Prostate gland (tissue), 2 donors: ENCODE results near the gene CNTNAP1. TPM values are rescaled to one million over a fixed set of nuclear protein-coding genes. Genes with fewer than 3 reads are reported as not detected.
"Not testable (repeated sequence)": the region's sequence is repeated elsewhere in the genome, so short reads cannot be mapped to it uniquely, and the experiment has no call there.

ENCODE experiments used
- DNase-seq: peaks from one replicate; pipeline ENCODE4 v3.0.0-alpha.2; 2019; ENCODE audit warnings: low spot score
- H3K27ac ChIP-seq, 2 donors: fragments of 200-600 bp; sonication (generic); 2 replicates each; pipeline ENCODE4 v1.5.1; 2017 to 2019
- H3K27me3 ChIP-seq: fragments of 200-600 bp; sonication (generic); replicated peaks from 2 replicates; pipeline ENCODE4 v1.5.1; 2019; ENCODE audit not compliant: insufficient read depth
- H3K36me3 ChIP-seq, 2 donors: fragments of 200-600 bp; sonication (generic); 1 replicate in 1 of 2; 2 replicates in 1 of 2; pipeline versions ENCODE4 v1.5.1 to v1.8.1; 2017 to 2019
- H3K4me1 ChIP-seq: fragments of 200-600 bp; sonication (generic); replicated peaks from 2 replicates; pipeline ENCODE4 v1.5.1; 2019
- H3K4me3 ChIP-seq, 2 donors: fragments of 200-600 bp; sonication (generic); 2 replicates each; pipeline ENCODE4 v1.5.1; 2017 to 2019
- H3K9me3 ChIP-seq: fragments of 200-600 bp; sonication (generic); 2 replicates; pipeline ENCODE4 v1.5.1; 2017
- CTCF ChIP-seq, 4 experiments: fragments of 200-600 bp in 2 of 4; fragments of 450-650 bp in 2 of 4; sonication (generic) in 2 of 4; IDR thresholded peaks; 1 replicate in 3 of 4; 2 replicates in 1 of 4; pipeline ENCODE4 v1.5.1; 2016 to 2019; ENCODE audit warnings: antibody characterized with exemption in 4 of 4, mild to moderate bottlenecking in 2 of 4, moderate library complexity in 2 of 4
- POLR2A ChIP-seq: fragments of 450-650 bp; IDR thresholded peaks from one replicate; pipeline ENCODE4 v1.6.1; 2016; ENCODE audit warnings: antibody characterized with exemption, mild to moderate bottlenecking
- POLR2AphosphoS5 ChIP-seq: sonication (generic); formaldehyde crosslinking; IDR thresholded peaks from one replicate; pipeline ENCODE4 v1.6.1; 2017; ENCODE audit warnings: antibody characterized with exemption
- WGBS: methylation state at CpG from one replicate; pipeline ENCODE4 v1.1.5; 2018; 5-methylcytosine and 5-hydroxymethylcytosine counted together
- intact Hi-C: fragments of 100-400 bp; cut with DNase I; formaldehyde crosslinking; loops from one replicate; pipeline ENCODE4 v1.14.2; 2022
- total RNA-seq, 2 donors: library from RNA; depleted of rRNA; stranded (reverse); fragments of >200 nt; gene quantifications; one replicate each; pipeline ENCODE4 v1.1.0, GENCODE V29; 2016

The CNTNAP1 gene
- total RNA-seq, 2 donors from 2014 or later: 1.9 to 9.9 TPM

- DNase-seq: no peak
- intact Hi-C loops: loop anchor here (5.0 kb wide), 1 partner anchor 51 kb away; the partner anchor contains the start of genes RETREG3 and TUBG1
- no peaks in the 10 kb centered on the region for H3K36me3 ChIP-seq
Observed at GRCh38 chr17:42657824-42658588, 24.3 kb upstream of the CNTNAP1 start.

GRCh38 chr17:42659079-42659931 is 23.0 kb upstream of the CNTNAP1 start, which contains the start of gene TUBG2:
TUBG2 (plus strand) TSS chr17:42659284; CDS start chr17:42659504, 220 bp downstream.
- Histone ChIP-seq H3K4me3 (peak within 1 kb of the TSS; percentile 52 to 54), H3K4me1 (no peaks in the 10 kb centered on the region), H3K9me3 (no peaks in the 10 kb centered on the region), H3K27me3 (no peaks in the 10 kb centered on the region), H3K36me3 (no peaks in the 10 kb centered on the region), H3K27ac (peak within 1 kb of the TSS; percentile 79 to 82)
- DNase-seq: peak; percentile 81
- under 1% methylated on average over 51 of the region's 59 CpGs for WGBS
- peak; percentile 95 for TF ChIP-seq POLR2AphosphoS5
- TF ChIP-seq CTCF (IDR thresholded peaks at IDR 0.05): peak in 1 of 4 experiments; percentile 16
- peak; percentile 85 for TF ChIP-seq POLR2A
- intact Hi-C loops: loop anchor here (5.0 kb wide), 1 partner anchor 52 kb away; the partner anchor contains the start of genes RETREG3 and TUBG1

More at GRCh38 chr17:42657824-42658588, 24.3 kb upstream of the CNTNAP1 start:
- Histone ChIP-seq H3K4me1 (no peaks in the 10 kb centered on the region), H3K27me3 (no peaks in the 10 kb centered on the region), H3K9me3 (no peaks in the 10 kb centered on the region), H3K27ac (no peak overlapping the region), H3K4me3 (no peak overlapping the region)
- WGBS: 84% methylated on average over 9 of the region's 9 CpGs
- TF ChIP-seq CTCF (IDR thresholded peaks at IDR 0.05): no peak
- no peak for TF ChIP-seq POLR2A
- no peak for TF ChIP-seq POLR2AphosphoS5

GRCh38 chr17:42659932-42660274 is 22.4 kb upstream of the CNTNAP1 start:
- not testable (repeated sequence) for H3K9me3 ChIP-seq, H3K4me1 ChIP-seq, DNase-seq, H3K27me3 ChIP-seq, H3K36me3 ChIP-seq
- peak overlapping the region in 1 of 2 donors; percentile 82 for H3K27ac ChIP-seq
- intact Hi-C loops: loop anchor here (5.0 kb wide), 1 partner anchor 53 kb away; the partner anchor contains the start of genes RETREG3 and TUBG1
- peak overlapping the region; percentile 52 to 54 for H3K4me3 ChIP-seq
- WGBS: 57% methylated on average over 1 of the region's 14 CpGs

DNA sequence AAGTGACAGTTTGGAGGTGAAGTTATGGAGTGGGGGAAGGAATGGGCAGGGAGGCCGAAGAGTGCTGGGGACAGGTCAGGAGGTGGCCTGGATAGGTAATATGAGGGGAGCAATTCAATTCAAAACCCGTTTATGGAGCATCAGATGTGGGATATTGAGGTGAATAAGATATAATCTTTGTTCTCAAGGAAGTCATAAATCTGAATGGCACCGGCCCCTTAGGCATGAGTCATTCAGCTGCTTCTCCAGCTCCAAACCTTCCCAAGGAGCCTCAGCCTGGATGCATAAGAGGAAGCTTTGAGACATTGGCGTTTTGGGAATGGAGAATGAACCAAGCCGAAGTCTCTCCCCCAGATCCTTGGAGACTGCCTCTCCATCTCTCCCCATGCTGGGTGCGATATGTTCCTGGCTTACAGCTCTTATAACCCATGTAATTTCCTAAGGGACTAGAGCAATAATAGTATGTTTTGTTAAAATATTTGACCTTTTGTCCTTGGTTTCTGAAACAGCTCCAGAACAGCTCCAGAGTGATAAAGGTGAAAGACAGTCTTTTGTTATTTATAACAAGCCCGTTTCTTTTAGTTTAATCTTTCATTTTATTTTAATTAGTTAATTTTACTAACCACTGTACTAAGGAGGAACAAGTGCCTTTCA is 21.5 kb upstream of the CNTNAP1 start:
- no peaks in the 10 kb centered on the region for H3K4me1 ChIP-seq
- WGBS: 17% methylated on average over 7 of the region's 7 CpGs
- H3K4me3 ChIP-seq: no peak overlapping the region
- H3K9me3 ChIP-seq: no peaks in the 10 kb centered on the region
- H3K27me3 ChIP-seq: no peaks in the 10 kb centered on the region
- TF ChIP-seq POLR2AphosphoS5: peak; percentile 70
- TF ChIP-seq POLR2A: no peak
- intact Hi-C loops: no loop called here
- peak; percentile 65 for DNase-seq
- H3K36me3 ChIP-seq: no peaks in the 10 kb centered on the region
- H3K27ac ChIP-seq: peak overlapping the region; percentile 5 to 39

- H3K4me1 ChIP-seq: peaks cover 21% of the 10 kb centered on the region
- no peak overlapping the region for H3K27ac ChIP-seq
- peaks cover 0 to 10% of the 10 kb centered on the region in 2 donors for H3K36me3 ChIP-seq
Observed at GRCh38 chr17:42665581-42666001, 16.7 kb upstream of the CNTNAP1 start.

DNA sequence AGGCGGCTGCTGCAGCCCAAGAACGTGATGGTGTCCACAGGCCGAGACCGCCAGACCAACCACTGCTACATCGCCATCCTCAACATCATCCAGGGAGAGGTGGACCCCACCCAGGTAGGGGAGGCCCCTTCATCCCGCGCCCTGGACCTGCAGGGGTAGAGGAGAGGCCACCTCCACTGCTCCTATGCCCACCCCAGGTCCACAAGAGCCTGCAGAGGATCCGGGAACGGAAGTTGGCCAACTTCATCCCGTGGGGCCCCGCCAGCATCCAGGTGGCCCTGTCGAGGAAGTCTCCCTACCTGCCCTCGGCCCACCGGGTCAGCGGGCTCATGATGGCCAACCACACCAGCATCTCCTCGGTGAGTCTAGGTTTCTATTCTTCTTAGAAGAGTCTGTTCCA is 16.2 kb upstream of the CNTNAP1 start:
- H3K27ac ChIP-seq, DNase-seq, intact Hi-C loops, H3K4me3 ChIP-seq, H3K9me3 ChIP-seq, H3K27me3 ChIP-seq: not testable (repeated sequence)
- Histone ChIP-seq H3K4me1 (peaks cover 21% of the 10 kb centered on the region), H3K36me3 (peaks cover 0 to 12% of the 10 kb centered on the region in 2 donors)
- 83% methylated on average over 13 of the region's 16 CpGs for WGBS

More at GRCh38 chr17:42665581-42666001, 16.7 kb upstream of the CNTNAP1 start:
- intact Hi-C loops: no loop called here
- Histone ChIP-seq H3K27me3 (no peaks in the 10 kb centered on the region), H3K4me3 (no peak overlapping the region), H3K9me3 (no peaks in the 10 kb centered on the region)
- TF ChIP-seq POLR2AphosphoS5: no peak
- no peak for TF ChIP-seq POLR2A
- TF ChIP-seq CTCF (IDR thresholded peaks at IDR 0.05): no peak
- 84% methylated on average over 14 of the region's 14 CpGs for WGBS
- no peak for DNase-seq
